SH-SY5Y (cell line): ENCODE results near the gene NPBWR2.

Source experiments
- GATA2 ChIP-seq: IDR thresholded peaks from 2 replicates; pipeline ENCODE4 v1.6.1; 2011; ENCODE audit warnings: mild to moderate bottlenecking, low read depth, low read length
- GATA3 ChIP-seq: IDR thresholded peaks from 2 replicates; pipeline ENCODE4 v1.6.1; 2011; ENCODE audit warnings: low read depth, mild to moderate bottlenecking, low read length, moderate library complexity

GRCh38 chr20:64056889-64057627 lies 50.3 kb downstream of the NPBWR2 start:
- TF ChIP-seq GATA3 (no peak), GATA2 (no peak)
